ENCODE measurements around the gene SSBP4. TPM values are rescaled to one million over a fixed set of nuclear protein-coding genes. Genes with fewer than 3 reads are reported as not detected.

The SSBP4 gene
- total and polyA plus RNA-seq, 9 of the 15 experiments (the other 6 are each of a cell fraction or from before 2014, with no cell fraction given) = 1.1 to 189 (median 39.0) TPM

DNA sequence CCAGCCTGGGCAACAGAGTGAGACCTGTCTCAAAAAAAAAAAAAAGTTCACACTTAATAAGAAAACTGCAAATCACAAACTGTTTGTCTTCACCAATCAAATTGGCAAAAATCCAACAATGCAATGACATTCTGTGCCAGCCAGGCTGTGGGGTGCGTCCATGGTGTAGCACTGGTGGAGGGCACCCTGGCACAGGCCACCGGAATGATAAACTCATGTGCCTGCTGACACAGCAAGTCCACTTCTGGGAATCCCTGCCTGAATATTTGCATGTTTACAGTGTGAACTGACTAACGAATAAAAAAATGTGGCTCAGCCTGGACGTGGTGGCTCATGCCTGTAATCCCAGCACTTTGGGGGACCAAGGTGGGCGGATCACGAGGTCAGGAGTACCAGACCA, 20.2 kb upstream of the SSBP4 start:
- WGBS (ENCODE audit: insufficient coverage, low coverage, missing lambda C conversion rate) = 21% methylated on average over 6 of the region's 6 CpGs
- no peaks in the 10 kb centered on the region for H3K9me1 ChIP-seq (ENCODE audit: control insufficient read depth, insufficient read depth, low read length)
- ChIA-PET CTCF (ENCODE audit: low intra/inter-chr PET ratio) (no interaction called here), POLR2A (interaction anchor here (1.0 to 4.1 kb wide), 2 partner anchors 10 to 117 kb away, joined by 4 to 80 read pairs; partner anchors contain the start of genes GDF15 and JUND)
- ATAC-seq (no peak), FAIRE-seq (no peak), DNase-seq (ENCODE audit: extremely low read depth in 1 of 4, low spot score in 3 of 4) (no peak)
- H3K36me3 ChIP-seq (ENCODE audit: control insufficient read depth, insufficient read depth, low read length) = no peaks in the 10 kb centered on the region
- intact Hi-C loops (cut with micrococcal nuclease) (no loop called here), in situ Hi-C loops (cut with MboI) (no loop called here)
- no peak overlapping the region for H3K4me3 ChIP-seq
- H3K79me2 ChIP-seq (ENCODE audit: control insufficient read depth, insufficient read depth, low read length) = no peaks in the 10 kb centered on the region
- peak overlapping the region in 1 of 2 experiments; percentile 1; a peak in 1 of 4 replicates for H3K9ac ChIP-seq (ENCODE audit: insufficient read depth in 1 of 2, low read depth in 2 of 2, low read length in 2 of 2)
- H3K9me3 ChIP-seq (replicated peaks; ENCODE audit: control insufficient read depth, insufficient read depth, low read depth, low read length) = no peaks in the 10 kb centered on the region
- TF ChIP-seq BCOR (IDR thresholded peaks at IDR 0.05) (no peak), DDX20 (tag; IDR thresholded peaks at IDR 0.05; ENCODE audit: low read depth) (no peak), IFI16 (CRISPR knock-in tag; IDR thresholded peaks at IDR 0.05) (no peak), ADNP (tag; IDR thresholded peaks at IDR 0.05) (no peak), HEY1 (CRISPR knock-in tag; IDR thresholded peaks at IDR 0.05; ENCODE audit: borderline replicate concordance) (no peak), ZFPM2 (CRISPR knock-in tag; IDR thresholded peaks at IDR 0.05) (no peak), POLR2AphosphoS5 (IDR thresholded peaks at IDR 0.05; ENCODE audit: control insufficient read depth, insufficient read depth, low read depth, low read length) (no peak), NFIC (IDR thresholded peaks at IDR 0.05) (peak; percentile 79), ZNF316 (IDR thresholded peaks at IDR 0.05) (peak; percentile 19; the same call in 1 of the 2 replicates), MXI1 (IDR thresholded peaks at IDR 0.05; ENCODE audit: low read depth, low read length) (no peak), ZNF655 (CRISPR knock-in tag; IDR thresholded peaks at IDR 0.05) (no peak), DPF2 (IDR thresholded peaks at IDR 0.05) (no peak)
- TF ChIP-seq, protein P1, sequence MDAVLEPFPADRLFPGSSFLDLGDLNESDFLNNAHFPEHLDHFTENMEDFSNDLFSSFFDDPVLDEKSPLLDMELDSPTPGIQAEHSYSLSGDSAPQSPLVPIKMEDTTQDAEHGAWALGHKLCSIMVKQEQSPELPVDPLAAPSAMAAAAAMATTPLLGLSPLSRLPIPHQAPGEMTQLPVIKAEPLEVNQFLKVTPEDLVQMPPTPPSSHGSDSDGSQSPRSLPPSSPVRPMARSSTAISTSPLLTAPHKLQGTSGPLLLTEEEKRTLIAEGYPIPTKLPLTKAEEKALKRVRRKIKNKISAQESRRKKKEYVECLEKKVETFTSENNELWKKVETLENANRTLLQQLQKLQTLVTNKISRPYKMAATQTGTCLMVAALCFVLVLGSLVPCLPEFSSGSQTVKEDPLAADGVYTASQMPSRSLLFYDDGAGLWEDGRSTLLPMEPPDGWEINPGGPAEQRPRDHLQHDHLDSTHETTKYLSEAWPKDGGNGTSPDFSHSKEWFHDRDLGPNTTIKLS (IDR thresholded peaks at IDR 0.05; ENCODE audit: borderline replicate concordance, low read depth) = no peak
- no peaks in the 10 kb centered on the region for H3K27me3 ChIP-seq (ENCODE audit: control insufficient read depth in 2 of 2, insufficient read depth in 2 of 2, low read length in 2 of 2)
- H4K20me1 ChIP-seq (replicated peaks; ENCODE audit: control insufficient read depth, insufficient read depth, low read length) = no peaks in the 10 kb centered on the region
- H3K4me2 ChIP-seq (ENCODE audit: insufficient read depth, low read length) = no peak overlapping the region
- H3K4me1 ChIP-seq (replicated peaks in 1 of 2; ENCODE audit: control insufficient read depth in 2 of 2, insufficient read depth in 2 of 2, low read length in 2 of 2) = peaks cover 12 to 25% of the 10 kb centered on the region in 2 experiments
- H2AFZ ChIP-seq (ENCODE audit: low read depth, low read length) = no peak overlapping the region
- no TSS peak for BruUV-seq (replicated peaks)
- H3K27ac ChIP-seq (ENCODE audit: extremely low read depth, low read depth, low read length) = no peak overlapping the region

All from K562 (cell line).